K562 (cell line): Measurements from ENCODE around the gene IGSF23. TPM values are rescaled to one million over a fixed set of nuclear protein-coding genes. Genes with fewer than 3 reads are reported as not detected.

Source experiments
- ATAC-seq: fragments of 200-7000 bp; cut with Tn5 transposase; 3 replicates; pipeline ENCODE4 v1.9.1; 2020; ENCODE audit warnings: moderate library complexity
- BruUV-seq: library from RNA; stranded (reverse); fragments of 400-500 nt; replicated peaks from 2 replicates; lab custom pipeline; 2021; lab: Mats Ljungman, UMichigan
- CTCF ChIA-PET: fragments of 300-600 bp; formaldehyde crosslinking; extraction: SDS; loops from one replicate; lab custom pipeline; 2021; ENCODE audit warnings: low intra/inter-chr PET ratio; lab: Yijun Ruan, JAX
- POLR2A ChIA-PET: fragments of 300-600, 350-650 bp; sonication (Branson Sonifier 250); formaldehyde crosslinking; extraction: SDS; loops from one replicate; lab custom pipeline; 2021; ENCODE audit warnings: antibody characterized with exemption, inconsistent platforms; lab: Yijun Ruan, JAX
- DNase-seq, 4 experiments: peaks; one replicate each; pipeline versions ENCODE4 v3.0.0 to v3.0.0-alpha.2; 2011 to 2018; ENCODE audit warnings: low spot score in 3 of 4, mixed read lengths in 3 of 4; ENCODE audit errors: extremely low read depth in 1 of 4
- FAIRE-seq: peaks from 2 replicates; lab custom pipeline; 2011; peaks lifted over from hg19 to GRCh38; lab: Jason Lieb, UNC
- H2AFZ ChIP-seq: 2 replicates; pipeline ENCODE4 v1.6.0; 2011; ENCODE audit warnings: low read depth, low read length, control low read depth, inconsistent platforms
- H3K27ac ChIP-seq: fragments of 200-600 bp; 3 replicates; pipeline ENCODE4 v1.8.0; 2011; ENCODE audit warnings: low read depth, mild to moderate bottlenecking, control low read depth, inconsistent platforms, low read length, moderate library complexity, mixed read lengths; ENCODE audit errors: extremely low read depth
- H3K27me3 ChIP-seq, 2 experiments: fragments of 300-600 bp in 1 of 2; 2 replicates in 1 of 2; 3 replicates in 1 of 2; pipeline versions ENCODE4 v1.6.0 to v1.8.0; 2011; ENCODE audit warnings: inconsistent platforms in 2 of 2, low read length in 2 of 2, mild to moderate bottlenecking in 1 of 2, mixed read lengths in 1 of 2, moderate library complexity in 1 of 2; ENCODE audit not compliant: control insufficient read depth in 2 of 2, insufficient read depth in 2 of 2
- H3K36me3 ChIP-seq: fragments of 300-600 bp; 3 replicates; pipeline ENCODE4 v1.8.0; 2011; ENCODE audit warnings: mild to moderate bottlenecking, low read length, inconsistent platforms; ENCODE audit not compliant: control insufficient read depth, insufficient read depth
- H3K4me1 ChIP-seq, 2 experiments: fragments of 200-600 bp in 1 of 2; replicated peaks in 1 of 2; 2 replicates in 1 of 2; 3 replicates in 1 of 2; pipeline versions ENCODE4 v1.5.1 to v1.8.0; 2011; ENCODE audit warnings: inconsistent platforms in 2 of 2, low read length in 2 of 2, mild to moderate bottlenecking in 1 of 2, mixed read lengths in 1 of 2, moderate library complexity in 1 of 2; ENCODE audit not compliant: control insufficient read depth in 2 of 2, insufficient read depth in 2 of 2
- H3K4me2 ChIP-seq: 2 replicates; pipeline ENCODE4 v1.6.1; 2011; ENCODE audit warnings: low read length, control low read depth, inconsistent platforms, mixed read lengths; ENCODE audit not compliant: insufficient read depth
- H3K4me3 ChIP-seq: fragments of 200-600 bp; sonication (generic), shearing (Covaris generic); 2 replicates; pipeline ENCODE4 v1.5.1; 2016; ENCODE audit warnings: control low read depth, inconsistent platforms
- H3K79me2 ChIP-seq: fragments of 200-600 bp; 3 replicates; pipeline ENCODE4 v1.8.0; 2011; ENCODE audit warnings: low read length, inconsistent platforms; ENCODE audit not compliant: control insufficient read depth, insufficient read depth
- H3K9ac ChIP-seq, 2 experiments: 2 replicates each; pipeline versions ENCODE4 v1.6.0 to v1.6.1; 2011; ENCODE audit warnings: low read depth in 2 of 2, low read length in 2 of 2, control low read depth in 1 of 2, inconsistent platforms in 1 of 2, mild to moderate bottlenecking in 1 of 2, mixed read lengths in 1 of 2; ENCODE audit not compliant: insufficient read depth in 1 of 2
- H3K9me1 ChIP-seq: one replicate; pipeline ENCODE4 v1.6.0; 2011; ENCODE audit warnings: inconsistent platforms, mild to moderate bottlenecking, low read length, moderate library complexity; ENCODE audit not compliant: control insufficient read depth, insufficient read depth
- H3K9me3 ChIP-seq: replicated peaks from 2 replicates; pipeline ENCODE4 v1.5.1; 2011; ENCODE audit warnings: low read depth, low read length, inconsistent platforms; ENCODE audit not compliant: control insufficient read depth, insufficient read depth
- H4K20me1 ChIP-seq: replicated peaks from 2 replicates; pipeline ENCODE4 v1.6.1; 2011; ENCODE audit warnings: low read length, inconsistent platforms, mixed read lengths; ENCODE audit not compliant: control insufficient read depth, insufficient read depth
- ADNP ChIP-seq: fragments of 200-800 bp; sonication (Bioruptor generic); IDR thresholded peaks from 2 replicates; pipeline ENCODE4 v1.6.1; 2016; ENCODE audit warnings: missing genetic modification characterization, missing compliant biosample characterization
- BACH1 ChIP-seq: fragments of 200-800 bp; sonication (Bioruptor generic); IDR thresholded peaks from 2 replicates; pipeline ENCODE4 v1.6.1; 2016; ENCODE audit warnings: missing genetic modification characterization, missing compliant biosample characterization
- BCOR ChIP-seq: fragments of 450-650 bp; IDR thresholded peaks from 2 replicates; pipeline ENCODE4 v1.6.1; 2016
- FOXP1 ChIP-seq: sonication (generic); formaldehyde crosslinking; IDR thresholded peaks from 2 replicates; pipeline ENCODE4 v1.8.0; 2022; ENCODE audit warnings: mild to moderate bottlenecking, missing genetic modification reagents
- HOXB6 ChIP-seq: fragments of 250-450 bp; sonication (Bioruptor Pico); IDR thresholded peaks from 2 replicates; pipeline ENCODE4 v1.5.1; 2022; ENCODE audit warnings: mild to moderate bottlenecking, borderline replicate concordance
- MYBL2 ChIP-seq, 2 experiments: fragments of 450-650 bp in 1 of 2; sonication (generic) in 1 of 2; formaldehyde crosslinking in 1 of 2; IDR thresholded peaks; 2 replicates each; pipeline versions ENCODE4 v1.6.1 to v1.8.1; 2017 to 2022; ENCODE audit warnings: borderline replicate concordance in 1 of 2, inconsistent platforms in 1 of 2, low read depth in 1 of 2, mild to moderate bottlenecking in 1 of 2, missing genetic modification reagents in 1 of 2, moderate library complexity in 1 of 2
- NFYB ChIP-seq: IDR thresholded peaks from 2 replicates; pipeline ENCODE4 v1.6.1; 2011; ENCODE audit warnings: mild to moderate bottlenecking, moderate library complexity; ENCODE audit not compliant: insufficient read length; ENCODE audit errors: extremely low read depth
- RBM25 ChIP-seq: fragments of 200-400 bp; formaldehyde crosslinking; IDR thresholded peaks from 2 replicates; pipeline ENCODE4 v1.6.1; 2018; ENCODE audit warnings: low read length, low read depth, moderate library complexity; ENCODE audit not compliant: severe bottlenecking
- SMARCA5 ChIP-seq: fragments of 450-650 bp; IDR thresholded peaks from 2 replicates; pipeline ENCODE4 v1.6.1; 2016
- ZFP1 ChIP-seq: fragments of 450-650 bp; formaldehyde crosslinking; IDR thresholded peaks from 2 replicates; pipeline ENCODE4 v1.4.0; 2020; ENCODE audit warnings: mild to moderate bottlenecking, mixed read lengths
- ZNF146 ChIP-seq: IDR thresholded peaks from one replicate; pipeline ENCODE4 v1.6.1; 2018; ENCODE audit warnings: missing compliant biosample characterization; ENCODE audit not compliant: unreplicated experiment
- ZNF695 ChIP-seq: fragments of 450-650 bp; formaldehyde crosslinking; IDR thresholded peaks from 2 replicates; pipeline ENCODE4 v1.4.0; 2020; ENCODE audit warnings: mild to moderate bottlenecking, moderate library complexity
- ZNF76 ChIP-seq: fragments of 250-450 bp; sonication (Bioruptor Pico); IDR thresholded peaks from 2 replicates; pipeline ENCODE4 v1.4.0; 2020; ENCODE audit warnings: mild to moderate bottlenecking, moderate library complexity, borderline replicate concordance
- WGBS: fragments of 100-300 bp; shearing (Covaris generic); methylation state at CpG from one replicate; pipeline ENCODE4 v1.1.6; 2016; ENCODE audit warnings: low coverage, mixed read lengths; ENCODE audit not compliant: insufficient coverage; ENCODE audit errors: missing lambda C conversion rate; 5-methylcytosine and 5-hydroxymethylcytosine counted together
- in situ Hi-C: fragments of 300-500 bp; cut with MboI; formaldehyde crosslinking; loops from 4 replicates; pipeline ENCODE4 v1.15.0; 2018; ENCODE audit warnings: inconsistent platforms, mixed read lengths
- intact Hi-C: fragments of 100-400 bp; cut with micrococcal nuclease; formaldehyde crosslinking; loops from 2 replicates; pipeline ENCODE4 v1.14.2; 2022
- polyA plus RNA-seq, 8 experiments: library from polyadenylated mRNA; depleted of rRNA in 4 of 8; stranded (reverse) in 5 of 8; unstranded in 3 of 8; fragments of >200 nt; fragmentation: Nextera tagmentation in 2 of 8; fragmentation: Illumina TruSeq in 1 of 8; extraction: Ambion mirVana in 2 of 8; extraction: Trizol in 1 of 8; gene quantifications; 2 replicates each; pipeline versions ENCODE4 v1.2.1 to v1.2.3, GENCODE V29; 2011 to 2014; ENCODE audit warnings: inconsistent platforms in 1 of 8, missing spikeins in 1 of 8
- total RNA-seq, 7 experiments: library from RNA; depleted of rRNA in 6 of 7; stranded (reverse); fragments of >200 nt in 6 of 7; fragmentation: Illumina TruSeq in 2 of 7; extraction: Trizol in 2 of 7; gene quantifications; 2 replicates each; pipeline versions ENCODE4 v1.2.1 to v1.2.3, GENCODE V29; 2011 to 2021; ENCODE audit warnings: low replicate concordance in 1 of 7
- TF ChIP-seq, protein P1 (sequence below): sonication (generic); formaldehyde crosslinking; IDR thresholded peaks from 2 replicates; pipeline ENCODE4 v1.8.1; 2023; ENCODE audit warnings: mild to moderate bottlenecking, missing genetic modification reagents, moderate library complexity

Gene IGSF23
- total and polyA plus RNA-seq, 9 of the 15 experiments (the other 6 are each of a cell fraction or from before 2014, with no cell fraction given) = not detected

DNA sequence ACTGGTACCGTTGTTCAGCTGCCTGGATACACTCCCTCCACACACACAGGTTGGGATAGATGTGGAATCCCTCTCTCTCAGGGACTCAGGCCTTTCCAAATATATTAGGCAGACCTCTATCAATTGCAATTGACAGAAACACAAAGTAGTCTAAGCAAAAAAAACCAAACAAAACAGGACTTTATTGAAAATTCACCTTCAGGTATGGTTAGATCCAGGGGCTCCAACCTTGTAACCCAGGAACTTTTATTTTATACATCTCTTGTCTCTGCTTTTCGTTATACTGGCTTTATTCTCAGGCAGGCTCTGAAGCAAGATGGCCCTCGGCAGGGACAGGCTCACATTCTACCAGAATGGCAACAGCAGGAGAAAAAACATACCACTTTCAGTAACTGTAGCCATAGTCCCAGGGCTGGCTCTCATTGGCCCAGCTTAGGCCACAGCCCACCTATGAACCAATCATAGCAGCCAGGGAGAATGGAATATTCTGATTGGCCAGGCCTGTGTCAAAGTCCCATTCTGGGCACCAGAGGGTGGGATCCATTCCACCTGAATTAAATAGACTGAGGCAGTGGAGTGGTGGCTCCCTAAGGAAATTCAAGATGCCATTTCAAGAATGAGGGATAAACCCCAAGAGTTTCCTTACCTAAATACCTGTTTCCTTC lies 44.8 kb downstream of the IGSF23 start:
- no peak overlapping the region for H3K27ac ChIP-seq
- no peaks in the 10 kb centered on the region for H3K79me2 ChIP-seq
- H3K4me3 ChIP-seq = no peak overlapping the region
- no peaks in the 10 kb centered on the region for H4K20me1 ChIP-seq
- BruUV-seq = no TSS peak
- H3K4me1 ChIP-seq = peaks cover 0 to 9% of the 10 kb centered on the region in 2 experiments; a peak in 4 of 5 replicates
- ChIA-PET CTCF (interaction anchor here (1.4 to 2.5 kb wide), 3 partner anchors 81 to 187 kb away, joined by 5 to 14 read pairs (median 14); no protein-coding TSS in a partner anchor), POLR2A (interaction anchor here (0.7 to 1.0 kb wide), 2 partner anchors 9 to 588 kb away, joined by 4 to 5 read pairs; no protein-coding TSS in a partner anchor)
- DNase-seq (peak in 1 of 4 experiments; percentile 46), FAIRE-seq (no peak), ATAC-seq (peak; percentile 62)
- H3K36me3 ChIP-seq = peaks cover 25% of the 10 kb centered on the region; the same call in 2 of the 3 replicates
- no peaks in the 10 kb centered on the region for H3K27me3 ChIP-seq
- TF ChIP-seq NFYB (peak; percentile 81), ZNF695 (no peak), RBM25 (peak; percentile 50)
- H2AFZ ChIP-seq = no peak overlapping the region
- no peak overlapping the region for H3K4me2 ChIP-seq
- WGBS = 66% methylated on average over 3 of the region's 3 CpGs
- in situ Hi-C loops = loop anchor here (5.0 kb wide), 1 partner anchor 86 kb away; no protein-coding TSS in a partner anchor
- intact Hi-C loops = no loop called here
- H3K9me1 ChIP-seq = no peaks in the 10 kb centered on the region
- H3K9me3 ChIP-seq = no peaks in the 10 kb centered on the region
- H3K9ac ChIP-seq = no peak overlapping the region

DNA sequence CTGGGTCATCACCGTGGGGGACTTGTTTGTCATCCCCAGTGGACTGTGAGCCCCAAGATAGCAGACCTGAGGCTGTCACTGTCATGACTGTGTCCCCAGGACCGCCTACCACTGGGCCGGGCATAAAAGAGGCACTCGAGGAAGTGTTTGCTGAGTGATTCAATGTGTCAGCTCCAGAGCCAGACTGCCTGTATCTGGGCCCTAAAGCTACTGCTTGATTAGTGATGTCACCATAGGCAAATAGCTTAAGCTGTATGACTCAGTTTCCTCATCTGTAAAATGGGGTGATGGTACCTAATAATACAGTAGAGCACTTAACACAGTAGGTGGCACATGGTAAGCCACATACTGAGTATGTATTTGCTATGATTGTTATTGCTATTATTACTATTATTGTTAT lies 46.7 kb downstream of the IGSF23 start:
- Histone ChIP-seq H3K4me2 (no peak overlapping the region), H2AFZ (no peak overlapping the region), H4K20me1 (no peaks in the 10 kb centered on the region), H3K27ac (no peak overlapping the region), H3K9me1 (no peaks in the 10 kb centered on the region), H3K79me2 (no peaks in the 10 kb centered on the region), H3K27me3 (no peaks in the 10 kb centered on the region), H3K4me3 (no peak overlapping the region), H3K36me3 (peaks cover 22% of the 10 kb centered on the region; the same call in 2 of the 3 replicates), H3K4me1 (peaks cover 0 to 5% of the 10 kb centered on the region in 2 experiments), H3K9me3 (no peaks in the 10 kb centered on the region), H3K9ac (no peak overlapping the region)
- FAIRE-seq (no peak), ATAC-seq (no peak), DNase-seq (no peak)
- intact Hi-C loops (no loop called here), in situ Hi-C loops (no loop called here)
- 56% methylated on average over 4 of the region's 4 CpGs for WGBS
- CTCF ChIA-PET = no interaction called here
- POLR2A ChIA-PET = interaction anchor here (0.6 to 2.0 kb wide), 5 partner anchors 8 to 72 kb away, joined by 3 to 4 read pairs (median 3); no protein-coding TSS in a partner anchor
- no TSS peak for BruUV-seq
- TF ChIP-seq BCOR (peak; percentile 55), MYBL2 (IDR thresholded peaks at IDR 0.05; ENCODE audit: low read depth) (no peak), MYBL2 (CRISPR knock-in tag; IDR thresholded peaks at IDR 0.05; ENCODE audit: borderline replicate concordance) (no peak), FOXP1 (no peak), HOXB6 (CRISPR knock-in tag) (no peak), ZFP1 (CRISPR knock-in tag) (no peak), ZNF146 (CRISPR knock-in tag) (no peak), SMARCA5 (0 out of 2 replicates have a peak, but pooled peaks have one; percentile 19), BACH1 (tag) (no peak), ADNP (tag) (peak; percentile 63; the same call in 1 of the 2 replicates), ZNF76 (CRISPR knock-in tag) (no peak), RBM25 (peak; percentile 81)
- TF ChIP-seq, protein P1, sequence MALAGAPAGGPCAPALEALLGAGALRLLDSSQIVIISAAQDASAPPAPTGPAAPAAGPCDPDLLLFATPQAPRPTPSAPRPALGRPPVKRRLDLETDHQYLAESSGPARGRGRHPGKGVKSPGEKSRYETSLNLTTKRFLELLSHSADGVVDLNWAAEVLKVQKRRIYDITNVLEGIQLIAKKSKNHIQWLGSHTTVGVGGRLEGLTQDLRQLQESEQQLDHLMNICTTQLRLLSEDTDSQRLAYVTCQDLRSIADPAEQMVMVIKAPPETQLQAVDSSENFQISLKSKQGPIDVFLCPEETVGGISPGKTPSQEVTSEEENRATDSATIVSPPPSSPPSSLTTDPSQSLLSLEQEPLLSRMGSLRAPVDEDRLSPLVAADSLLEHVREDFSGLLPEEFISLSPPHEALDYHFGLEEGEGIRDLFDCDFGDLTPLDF (CRISPR knock-in tag) = no peak
